Measurements from ENCODE around the gene PPP2R5A. TPM values are rescaled to one million over a fixed set of nuclear protein-coding genes. Genes with fewer than 3 reads are reported as not detected.

The PPP2R5A gene
- polyA plus RNA-seq, 1 of the 3 experiments (the other 2 are of a cell fraction): 5.4 TPM

GRCh38 chr1:212354464-212354863, 69.3 kb downstream of the PPP2R5A start:
- Histone ChIP-seq H3K27ac (ENCODE audit: low read depth in 2 of 2, low read length in 1 of 2) (no peak overlapping the region), H3K4me3 (ENCODE audit: low read depth in 2 of 2, low read length in 1 of 2) (no peak overlapping the region), H3K27me3 (ENCODE audit: insufficient read depth) (no peaks in the 10 kb centered on the region), H3K36me3 (replicated peaks in 1 of 2; ENCODE audit: control insufficient read depth in 1 of 2, insufficient read depth in 2 of 2, low read length in 1 of 2) (peaks cover 26 to 30% of the 10 kb centered on the region in 2 experiments), H4K20me1 (ENCODE audit: insufficient read depth) (no peaks in the 10 kb centered on the region), H3F3A (replicated peaks; ENCODE audit: insufficient read depth) (peaks cover 10% of the 10 kb centered on the region), H3K4me2 (no peak overlapping the region), H3K4me1 (ENCODE audit: control insufficient read depth in 1 of 2, insufficient read depth in 2 of 2, low read depth in 1 of 2, low read length in 1 of 2) (no peaks in the 10 kb centered on the region; a peak in 1 of 4 replicates), H3K9me2 (no peaks in the 10 kb centered on the region; the same call in 1 of the 2 replicates), H3K9me3 (no peaks in the 10 kb centered on the region), H3K9ac (no peak overlapping the region), H3K79me2 (ENCODE audit: insufficient read depth) (no peaks in the 10 kb centered on the region), H2AFZ (ENCODE audit: low read depth) (no peak overlapping the region)
- no peak for DNase-seq
- ChIA-PET POLR2A (no interaction called here), CTCF (no interaction called here)
- WGBS (ENCODE audit: low lambda C conversion rate): 85% methylated on average over 3 of the region's 3 CpGs
- TF ChIP-seq EP300 (IDR thresholded peaks at IDR 0.05; ENCODE audit: borderline replicate concordance in 1 of 2, low read depth in 1 of 2, low read length in 1 of 2) (no peak), IRF3 (IDR thresholded peaks at IDR 0.05; ENCODE audit: low read depth, low read length) (no peak), NFIC (IDR thresholded peaks at IDR 0.05; ENCODE audit: borderline replicate concordance) (no peak), CTCF (IDR thresholded peaks at IDR 0.05) (no peak), POLR2AphosphoS5 (IDR thresholded peaks at IDR 0.05; ENCODE audit: low read depth, low read length) (no peak), RFX5 (IDR thresholded peaks at IDR 0.05; ENCODE audit: low read length) (no peak), RCOR1 (IDR thresholded peaks at IDR 0.05; ENCODE audit: low read length) (no peak), YY1 (IDR thresholded peaks at IDR 0.05; ENCODE audit: low read depth) (no peak), ELF1 (IDR thresholded peaks at IDR 0.05) (no peak), SMC3 (IDR thresholded peaks at IDR 0.05; ENCODE audit: low read depth, low read length) (no peak)

GRCh38 chr1:212355230-212355969, 70.2 kb downstream of the PPP2R5A start:
- no peaks in the 10 kb centered on the region for H3K9me3 ChIP-seq
- H3K4me3 ChIP-seq (ENCODE audit: low read depth in 2 of 2, low read length in 1 of 2): no peak overlapping the region
- peaks cover 31 to 37% of the 10 kb centered on the region in 2 experiments for H3K36me3 ChIP-seq (replicated peaks in 1 of 2; ENCODE audit: control insufficient read depth in 1 of 2, insufficient read depth in 2 of 2, low read length in 1 of 2)
- DNase-seq: no peak
- TF ChIP-seq, protein P1, sequence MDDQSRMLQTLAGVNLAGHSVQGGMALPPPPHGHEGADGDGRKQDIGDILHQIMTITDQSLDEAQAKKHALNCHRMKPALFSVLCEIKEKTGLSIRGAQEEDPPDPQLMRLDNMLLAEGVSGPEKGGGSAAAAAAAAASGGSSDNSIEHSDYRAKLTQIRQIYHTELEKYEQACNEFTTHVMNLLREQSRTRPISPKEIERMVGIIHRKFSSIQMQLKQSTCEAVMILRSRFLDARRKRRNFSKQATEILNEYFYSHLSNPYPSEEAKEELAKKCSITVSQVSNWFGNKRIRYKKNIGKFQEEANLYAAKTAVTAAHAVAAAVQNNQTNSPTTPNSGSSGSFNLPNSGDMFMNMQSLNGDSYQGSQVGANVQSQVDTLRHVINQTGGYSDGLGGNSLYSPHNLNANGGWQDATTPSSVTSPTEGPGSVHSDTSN (IDR thresholded peaks at IDR 0.05): peak; percentile 58
- no peak for TF ChIP-seq ZBTB33 (IDR thresholded peaks at IDR 0.05; ENCODE audit: borderline replicate concordance, low read depth)
- WGBS (ENCODE audit: low lambda C conversion rate): 96% methylated on average over 3 of the region's 3 CpGs
- CTCF ChIA-PET: interaction anchor here (1.2 to 2.0 kb wide), 3 partner anchors 12 to 293 kb away, joined by 3 to 10 read pairs (median 6); no protein-coding TSS in a partner anchor
- H3K27ac ChIP-seq (ENCODE audit: low read depth in 2 of 2, low read length in 1 of 2): no peak overlapping the region; a peak in 1 of 4 replicates
- POLR2A ChIA-PET: no interaction called here
- no peaks in the 10 kb centered on the region for H4K20me1 ChIP-seq (ENCODE audit: insufficient read depth)
- H3K4me2 ChIP-seq: no peak overlapping the region
- no peaks in the 10 kb centered on the region for H3K79me2 ChIP-seq (ENCODE audit: insufficient read depth)
- H3K9me2 ChIP-seq: no peaks in the 10 kb centered on the region; the same call in 1 of the 2 replicates
- peaks cover 6% of the 10 kb centered on the region for H3F3A ChIP-seq (replicated peaks; ENCODE audit: insufficient read depth)
- H3K27me3 ChIP-seq (ENCODE audit: insufficient read depth): no peaks in the 10 kb centered on the region
- H2AFZ ChIP-seq (ENCODE audit: low read depth): no peak overlapping the region
- H3K9ac ChIP-seq: no peak overlapping the region
- H3K4me1 ChIP-seq (ENCODE audit: control insufficient read depth in 1 of 2, insufficient read depth in 2 of 2, low read depth in 1 of 2, low read length in 1 of 2): no peaks in the 10 kb centered on the region; a peak in 1 of 4 replicates
